HG02885 (cell line): ENCODE data around the gene DEPDC1B.
"Not testable (repeated sequence)": the region's sequence is repeated elsewhere in the genome, so short reads cannot be mapped to it uniquely, and the experiment has no call there.

Experiments
- ATAC-seq: cut with Tn5 transposase; IDR thresholded peaks from one replicate; pipeline ENCODE4 v1.9.1; 2021; ENCODE audit warnings: mild to moderate bottlenecking; ENCODE audit not compliant: unreplicated experiment, poor library complexity

DEPDC1B gene

DNA sequence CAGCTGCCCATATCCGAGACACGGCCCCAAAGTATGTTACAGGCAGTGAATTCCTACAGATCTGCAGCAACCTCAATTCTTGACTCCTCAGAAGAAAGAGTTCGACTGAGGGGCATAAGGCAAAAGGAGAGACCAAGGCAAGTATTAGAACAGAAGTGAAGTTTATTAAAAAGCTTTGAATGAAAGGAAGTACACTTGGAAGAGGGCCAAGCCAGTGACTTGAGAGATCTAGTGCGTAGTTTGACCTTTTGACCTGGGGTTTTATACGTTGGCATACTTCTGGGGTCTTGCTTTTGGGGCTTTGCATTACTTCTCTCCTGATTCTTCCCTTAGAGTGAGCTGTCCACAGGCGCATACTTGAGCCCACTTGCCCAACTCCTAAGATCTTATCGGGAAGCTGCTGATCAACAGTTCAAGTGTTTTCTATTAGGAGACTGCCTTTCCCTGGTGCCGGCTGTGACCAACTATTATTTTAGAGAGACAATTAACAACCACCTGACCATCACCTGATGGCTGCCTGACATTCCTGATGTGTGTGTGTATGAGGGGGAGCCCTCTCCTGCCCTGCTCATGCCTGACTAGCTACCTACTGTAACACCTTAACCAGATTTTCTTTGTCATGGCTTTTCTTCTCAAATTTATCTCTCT, 1.5 kb upstream of the DEPDC1B start:
- no peak for ATAC-seq

- ATAC-seq = peak; percentile 23
Measured at GRCh38 chr5:60700416-60700757, 421 bp upstream of the DEPDC1B start.

DNA sequence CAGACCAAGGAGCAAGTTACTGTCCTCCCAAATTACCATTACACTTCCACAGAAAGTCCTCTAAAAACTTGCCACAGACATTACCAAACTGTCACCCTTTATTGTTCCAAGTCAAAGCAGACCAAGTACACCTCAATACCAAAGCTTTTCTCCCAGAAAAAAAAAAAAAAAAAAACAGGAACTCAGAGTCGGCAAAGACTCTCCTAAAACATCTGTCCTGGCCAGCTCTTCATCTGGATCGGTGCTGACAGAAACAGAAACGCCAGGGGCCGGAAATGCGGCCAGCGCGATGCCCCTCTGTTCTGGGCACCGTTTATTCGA, 718 bp downstream of the DEPDC1B start:
- no peak for ATAC-seq

DNA sequence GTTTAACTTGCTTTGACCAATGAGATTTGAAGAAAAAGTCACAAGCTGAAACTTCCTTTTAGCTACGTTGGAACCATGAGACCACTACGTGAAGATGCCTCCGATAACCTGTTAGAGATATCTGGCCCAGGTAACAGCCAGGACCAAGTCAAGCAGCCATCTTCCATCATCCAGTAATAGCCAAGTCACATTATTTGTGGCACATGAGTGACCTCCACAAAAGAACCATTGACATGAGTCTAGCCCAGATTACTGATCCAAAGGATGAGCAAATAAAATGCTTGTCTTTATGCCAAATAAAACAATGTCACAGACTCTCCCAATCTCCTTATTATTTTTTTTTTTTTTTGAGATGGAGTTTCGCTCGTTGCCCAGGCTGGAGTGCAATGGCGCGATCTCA, 1.6 kb downstream of the DEPDC1B start:
- no peak for ATAC-seq

GRCh38 chr5:60690326-60690725, 9.6 kb downstream of the DEPDC1B start:
- no peak for ATAC-seq

- no peak for ATAC-seq
Measured at GRCh38 chr5:60688980-60689379, 11.0 kb downstream of the DEPDC1B start.

- peak; percentile 98 for ATAC-seq
Measured at GRCh38 chr5:60687927-60688720, 11.8 kb downstream of the DEPDC1B start.

DNA sequence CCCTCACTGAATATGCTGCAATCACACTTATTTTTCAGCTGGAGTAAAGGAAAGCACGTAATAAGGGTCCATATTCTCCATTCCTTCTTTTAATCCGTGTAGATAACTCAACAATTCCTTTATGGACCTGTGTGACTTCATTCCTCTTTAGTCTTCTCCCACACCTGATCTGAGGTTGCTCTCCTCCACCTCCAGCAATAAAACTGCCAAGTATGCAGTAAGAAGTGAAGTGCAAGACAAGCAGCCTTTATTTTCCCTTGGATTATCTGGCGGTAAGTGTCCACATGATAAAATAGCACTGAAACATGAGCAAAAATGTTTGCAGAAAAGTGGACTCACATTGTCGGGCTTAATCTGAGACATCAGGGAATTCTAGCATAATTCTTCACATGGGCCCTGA, 13.8 kb downstream of the DEPDC1B start:
- ATAC-seq = no peak

- ATAC-seq = no peak
Measured at GRCh38 chr5:60685700-60686099, 14.3 kb downstream of the DEPDC1B start.

- no peak for ATAC-seq
Measured at GRCh38 chr5:60685028-60685427, 14.9 kb downstream of the DEPDC1B start.

GRCh38 chr5:60682007-60682406, 18.0 kb downstream of the DEPDC1B start:
- ATAC-seq = not testable (repeated sequence)

- ATAC-seq = no peak
Measured at GRCh38 chr5:60679816-60680215, 20.1 kb downstream of the DEPDC1B start.

GRCh38 chr5:60677850-60678664, 21.9 kb downstream of the DEPDC1B start:
- peak; percentile 72 for ATAC-seq

DNA sequence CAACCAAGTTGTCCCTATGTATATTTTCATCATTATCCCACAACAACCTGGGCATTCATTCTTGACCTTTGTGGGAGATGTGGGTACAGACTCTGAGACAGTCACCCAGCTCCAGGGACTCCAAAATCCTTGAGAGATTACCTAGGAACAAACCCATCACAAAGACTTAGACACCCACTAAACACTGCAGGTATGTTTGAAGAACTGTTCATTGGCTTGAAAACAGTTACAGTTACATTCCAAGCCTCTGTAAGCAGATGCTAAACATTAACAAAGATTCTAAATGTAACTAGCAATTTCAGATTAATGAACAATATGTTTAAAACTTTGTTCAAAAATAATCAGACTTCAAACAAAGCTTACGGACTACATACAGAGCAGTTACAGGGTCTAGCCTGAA, 24.7 kb downstream of the DEPDC1B start:
- ATAC-seq = no peak

DNA sequence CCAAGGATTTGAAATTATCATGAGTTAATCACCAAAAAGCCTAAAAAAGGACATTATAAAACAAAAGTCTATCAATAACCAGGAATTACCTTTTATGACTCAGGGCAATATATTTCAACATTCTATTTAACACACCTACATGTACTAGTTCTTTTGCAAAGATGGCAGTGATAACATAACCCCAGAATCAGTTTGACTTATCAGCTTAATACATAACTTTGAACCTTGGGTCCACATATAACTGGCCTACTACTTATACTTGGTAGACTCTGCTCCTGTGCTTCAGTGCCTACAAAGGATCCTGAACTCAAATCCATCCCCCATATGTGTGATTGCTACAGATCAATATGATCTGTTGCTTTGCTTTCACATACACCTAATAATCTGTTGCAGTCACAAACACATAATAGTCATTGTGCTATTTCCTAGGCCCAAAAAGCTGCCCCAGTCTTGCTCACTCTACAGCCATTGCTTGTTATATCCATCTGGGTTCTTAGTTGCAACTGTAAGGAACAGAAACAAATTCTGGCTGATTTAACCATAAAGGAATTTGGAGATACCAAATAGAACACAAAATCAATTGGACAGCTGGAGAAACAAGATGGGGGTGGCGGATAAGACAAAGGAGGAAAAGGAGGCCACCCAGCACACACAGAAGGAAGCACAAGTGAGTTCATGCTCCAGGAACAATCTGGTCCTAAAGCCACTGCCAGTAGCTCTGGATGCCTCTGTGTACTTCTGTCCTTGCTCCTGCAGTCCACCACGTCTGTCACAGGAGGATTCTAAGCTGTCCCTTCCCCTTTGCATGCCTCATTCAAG, 25.5 kb downstream of the DEPDC1B start:
- no peak for ATAC-seq

GRCh38 chr5:60673334-60673733, 26.6 kb downstream of the DEPDC1B start:
- no peak for ATAC-seq

DNA sequence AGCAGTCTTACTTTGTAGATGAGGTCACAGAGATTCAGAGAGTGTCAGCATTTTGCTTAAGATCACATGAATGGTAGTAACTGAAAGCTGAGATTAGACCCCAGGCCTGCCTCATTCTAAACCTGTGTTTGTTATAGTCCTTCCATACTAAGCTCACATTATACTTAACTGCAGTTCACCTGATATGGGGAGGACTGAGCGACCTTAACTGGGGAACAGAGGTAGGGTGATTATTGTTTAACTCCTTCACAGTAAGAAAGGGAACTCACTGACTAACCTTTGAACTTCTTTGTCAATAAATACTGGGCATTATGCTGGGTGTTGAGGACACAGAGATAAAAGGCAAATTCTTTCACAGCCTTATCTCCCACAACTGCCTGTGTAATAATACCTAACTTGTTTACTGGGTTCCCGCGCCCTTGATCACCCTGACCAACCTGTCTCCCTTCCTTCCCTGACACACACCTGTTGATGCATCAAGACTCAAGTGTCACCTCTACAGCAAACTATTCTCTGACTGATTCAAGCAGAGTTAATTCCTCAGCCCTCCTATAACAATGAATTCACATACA, 27.2 kb downstream of the DEPDC1B start:
- no peak for ATAC-seq

DNA sequence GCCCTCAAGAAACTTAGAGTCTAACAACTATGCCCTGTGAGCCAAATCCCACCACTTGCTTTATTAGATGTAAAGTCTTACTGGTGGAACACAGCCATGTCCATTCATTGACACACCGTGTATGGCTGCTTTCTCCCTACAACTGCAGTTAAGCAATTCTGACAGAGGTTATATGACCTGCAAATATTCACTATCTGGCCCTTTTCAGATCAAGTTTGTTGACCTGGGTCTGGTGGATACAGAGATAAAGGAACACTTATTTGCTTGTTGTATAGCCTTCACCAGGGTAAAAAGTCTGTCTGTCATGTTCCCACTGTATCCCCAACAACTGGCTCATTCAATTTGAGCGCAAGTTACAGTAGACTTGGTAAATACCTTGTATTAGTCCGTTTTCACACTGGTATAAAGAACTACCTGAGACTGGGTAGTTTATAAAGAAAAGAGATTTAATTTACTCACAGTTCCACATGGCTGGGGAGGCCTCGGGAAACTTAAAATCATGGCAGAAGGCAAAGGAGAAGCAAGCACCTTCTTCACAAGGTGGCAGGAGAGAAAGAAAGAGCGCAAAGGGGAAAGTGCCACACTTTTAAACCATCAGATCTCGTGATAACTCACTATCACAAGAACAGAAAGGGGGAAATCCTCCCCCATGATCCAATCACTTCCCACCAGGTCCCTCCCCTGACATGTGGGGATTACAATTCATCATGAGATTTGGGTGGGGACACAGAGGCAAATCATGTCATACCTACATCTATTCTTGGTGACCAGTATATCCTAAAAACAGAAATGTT, 27.9 kb downstream of the DEPDC1B start:
- ATAC-seq = no peak

DNA sequence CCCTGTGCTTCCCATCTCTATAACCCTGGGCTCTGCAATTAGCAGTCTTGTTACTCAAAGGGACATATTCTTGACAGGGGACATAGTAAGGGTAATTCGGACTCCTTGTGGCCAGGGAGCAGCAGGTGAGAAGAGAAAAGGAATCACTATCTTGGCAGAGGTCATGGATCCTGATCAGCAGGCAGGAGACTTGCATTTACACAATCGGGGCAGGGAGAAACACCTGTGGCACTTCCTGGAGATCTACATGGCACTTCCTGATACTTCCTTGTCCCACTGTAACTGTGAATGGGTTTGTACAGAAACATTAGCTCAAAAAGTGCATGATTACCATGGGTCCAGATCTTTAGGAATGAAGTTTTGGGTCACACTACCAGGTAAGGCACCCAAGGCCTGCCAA, 29.2 kb downstream of the DEPDC1B start:
- no peak for ATAC-seq
